Gastroesophageal sphincter (tissue), 3 donors: ENCODE data around the gene RAB3B.

Experiments used
- CTCF ChIP-seq, 4 experiments: fragments of 200-600 bp in 2 of 4; fragments of 450-650 bp in 2 of 4; sonication (generic) in 1 of 4; IDR thresholded peaks; one replicate each; pipeline ENCODE4 v1.5.1; 2017 to 2019; ENCODE audit warnings: antibody characterized with exemption in 4 of 4, mild to moderate bottlenecking in 2 of 4, moderate library complexity in 2 of 4
- POLR2A ChIP-seq, 2 donors: fragments of 450-650 bp; IDR thresholded peaks; one replicate each; pipeline ENCODE4 v1.6.1; 2017; ENCODE audit warnings: antibody characterized with exemption in 2 of 2, mild to moderate bottlenecking in 2 of 2, moderate library complexity in 1 of 2
- POLR2AphosphoS5 ChIP-seq: sonication (generic); formaldehyde crosslinking; IDR thresholded peaks from one replicate; pipeline ENCODE4 v1.6.1; 2017; ENCODE audit warnings: antibody characterized with exemption

- TF ChIP-seq POLR2A (IDR thresholded peaks at IDR 0.05) (no peak), CTCF (IDR thresholded peaks at IDR 0.05) (no peak), POLR2AphosphoS5 (no peak)
Observed at GRCh38 chr1:51863384-51863783, 127.1 kb downstream of the RAB3B start.
